Measurements from ENCODE around the gene KRTAP10-4.

KRTAP10-4 gene

DNA sequence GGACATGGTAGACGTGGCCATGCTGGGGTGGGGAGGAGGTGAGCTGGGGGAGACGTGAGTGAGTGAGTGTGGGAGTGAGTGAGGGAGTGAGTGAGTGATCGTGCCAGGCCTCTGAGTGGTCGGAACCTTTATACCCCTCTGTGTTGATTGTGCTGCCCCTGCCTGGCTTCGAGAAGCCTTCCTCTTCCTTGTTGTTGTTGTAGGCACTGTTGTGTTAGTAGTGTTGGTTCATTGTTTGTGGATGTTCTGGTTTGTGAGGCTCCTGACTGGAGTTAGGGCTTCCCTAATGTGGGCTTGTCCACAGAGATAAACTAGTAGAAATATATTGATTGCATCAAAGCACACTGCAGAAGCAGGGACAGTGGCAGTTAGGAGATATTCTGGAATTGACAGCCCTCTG lies 14.8 kb upstream of the KRTAP10-4 start, which contains the start of gene KRTAP10-3:
TSS of gene KRTAP10-3 (minus strand) at position 101 of the 400 bp plus-strand sequence. CDS start at position 21, 80 bp downstream.
- TF ChIP-seq, protein P1, sequence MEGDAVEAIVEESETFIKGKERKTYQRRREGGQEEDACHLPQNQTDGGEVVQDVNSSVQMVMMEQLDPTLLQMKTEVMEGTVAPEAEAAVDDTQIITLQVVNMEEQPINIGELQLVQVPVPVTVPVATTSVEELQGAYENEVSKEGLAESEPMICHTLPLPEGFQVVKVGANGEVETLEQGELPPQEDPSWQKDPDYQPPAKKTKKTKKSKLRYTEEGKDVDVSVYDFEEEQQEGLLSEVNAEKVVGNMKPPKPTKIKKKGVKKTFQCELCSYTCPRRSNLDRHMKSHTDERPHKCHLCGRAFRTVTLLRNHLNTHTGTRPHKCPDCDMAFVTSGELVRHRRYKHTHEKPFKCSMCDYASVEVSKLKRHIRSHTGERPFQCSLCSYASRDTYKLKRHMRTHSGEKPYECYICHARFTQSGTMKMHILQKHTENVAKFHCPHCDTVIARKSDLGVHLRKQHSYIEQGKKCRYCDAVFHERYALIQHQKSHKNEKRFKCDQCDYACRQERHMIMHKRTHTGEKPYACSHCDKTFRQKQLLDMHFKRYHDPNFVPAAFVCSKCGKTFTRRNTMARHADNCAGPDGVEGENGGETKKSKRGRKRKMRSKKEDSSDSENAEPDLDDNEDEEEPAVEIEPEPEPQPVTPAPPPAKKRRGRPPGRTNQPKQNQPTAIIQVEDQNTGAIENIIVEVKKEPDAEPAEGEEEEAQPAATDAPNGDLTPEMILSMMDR (conservative IDR thresholded peaks at IDR 0.05; ENCODE audit: low read depth), result no peak
- ChIA-PET CTCF (interaction anchor here (0.7 kb wide), 1 partner anchor 44 kb away, joined by 3 read pairs; no protein-coding TSS in a partner anchor), POLR2A (ENCODE audit: low non-redundant PET) (no interaction called here)
- no peak for DNase-seq (ENCODE audit: low spot score)
- no peak within 1 kb of the TSS for H3K27ac ChIP-seq

DNA sequence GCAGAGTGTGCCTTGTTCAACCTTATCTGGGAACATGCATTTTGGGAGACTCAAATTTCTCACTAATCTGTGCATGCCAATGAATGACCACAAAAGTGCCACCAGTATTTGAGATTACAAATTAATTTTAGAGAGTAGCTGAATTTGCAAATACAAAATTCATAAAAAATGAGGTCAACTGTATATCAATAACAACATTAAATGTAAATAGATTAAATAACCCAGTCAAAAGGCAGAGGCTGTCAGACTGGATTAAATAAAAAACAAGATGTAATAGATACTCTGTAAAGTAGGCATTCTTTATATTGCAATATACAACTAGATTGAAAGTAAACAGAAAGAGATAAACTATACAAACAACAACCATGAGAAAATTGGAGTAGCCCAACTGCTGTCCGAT lies 9.4 kb upstream of the KRTAP10-4 start:
- TF ChIP-seq, protein P1 (conservative IDR thresholded peaks at IDR 0.05; ENCODE audit: low read depth), result no peak
- DNase-seq (ENCODE audit: low spot score), result no peak
- no peak overlapping the region for H3K27ac ChIP-seq
- CTCF ChIA-PET, result no interaction called here
- POLR2A ChIA-PET (ENCODE audit: low non-redundant PET), result no interaction called here

DNA sequence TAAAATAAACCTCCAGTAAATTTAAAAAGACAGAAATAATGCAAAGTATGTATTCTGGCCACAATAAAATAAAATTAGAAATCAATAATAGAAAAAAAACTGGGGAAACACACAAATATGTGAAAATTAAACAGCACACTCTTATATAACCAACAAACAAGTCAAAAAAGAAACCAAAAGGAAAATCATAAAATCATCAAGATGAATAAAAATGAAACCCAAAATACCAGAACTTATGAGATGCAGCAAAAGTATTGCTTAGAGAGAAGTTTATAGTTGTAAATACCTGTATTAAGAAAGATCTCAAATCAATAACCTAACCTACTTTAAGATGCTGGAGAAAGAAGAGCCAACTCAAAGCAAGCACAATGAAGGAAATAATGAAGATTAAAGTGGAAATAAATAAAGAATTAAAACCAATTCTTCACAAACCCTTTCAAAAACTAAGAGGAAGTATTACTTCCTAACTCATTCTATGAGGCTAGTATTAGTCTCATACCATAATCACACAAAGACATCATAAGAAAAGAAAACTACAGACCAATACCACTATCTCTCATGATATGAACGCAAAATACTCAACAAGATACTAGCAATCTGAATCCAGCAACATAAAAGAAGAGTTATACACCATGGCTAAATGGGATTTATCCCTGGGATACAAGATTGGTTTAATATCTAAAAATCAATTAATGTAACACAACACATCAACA lies 8.5 kb upstream of the KRTAP10-4 start:
- CTCF ChIA-PET, result no interaction called here
- POLR2A ChIA-PET (ENCODE audit: low non-redundant PET), result no interaction called here
- TF ChIP-seq, protein P1 (conservative IDR thresholded peaks at IDR 0.05; ENCODE audit: low read depth), result no peak
- H3K27ac ChIP-seq, result no peak overlapping the region
- no peak for DNase-seq (ENCODE audit: low spot score)

DNA sequence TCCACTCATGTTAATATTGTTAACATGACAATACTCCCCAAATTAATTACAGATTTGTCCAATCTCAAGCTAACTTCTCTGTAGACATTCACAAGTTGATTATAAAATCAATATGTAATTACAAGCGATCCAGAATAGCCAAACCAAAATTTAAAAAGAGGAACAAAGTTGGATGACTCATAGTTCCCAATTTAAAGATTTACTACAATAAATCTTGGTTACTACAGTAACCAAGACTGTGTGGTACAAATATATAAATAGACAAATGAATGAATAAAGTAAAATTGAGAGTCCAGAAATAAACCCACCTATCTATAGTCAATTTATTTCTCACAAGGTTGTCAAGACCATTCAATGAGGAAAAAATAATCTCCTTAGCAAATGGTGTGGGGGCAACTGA lies 7.1 kb upstream of the KRTAP10-4 start:
- ChIA-PET CTCF (no interaction called here), POLR2A (ENCODE audit: low non-redundant PET) (no interaction called here)
- H3K27ac ChIP-seq, result no peak overlapping the region
- no peak for DNase-seq (ENCODE audit: low spot score)
- TF ChIP-seq, protein P1 (conservative IDR thresholded peaks at IDR 0.05; ENCODE audit: low read depth), result no peak

DNA sequence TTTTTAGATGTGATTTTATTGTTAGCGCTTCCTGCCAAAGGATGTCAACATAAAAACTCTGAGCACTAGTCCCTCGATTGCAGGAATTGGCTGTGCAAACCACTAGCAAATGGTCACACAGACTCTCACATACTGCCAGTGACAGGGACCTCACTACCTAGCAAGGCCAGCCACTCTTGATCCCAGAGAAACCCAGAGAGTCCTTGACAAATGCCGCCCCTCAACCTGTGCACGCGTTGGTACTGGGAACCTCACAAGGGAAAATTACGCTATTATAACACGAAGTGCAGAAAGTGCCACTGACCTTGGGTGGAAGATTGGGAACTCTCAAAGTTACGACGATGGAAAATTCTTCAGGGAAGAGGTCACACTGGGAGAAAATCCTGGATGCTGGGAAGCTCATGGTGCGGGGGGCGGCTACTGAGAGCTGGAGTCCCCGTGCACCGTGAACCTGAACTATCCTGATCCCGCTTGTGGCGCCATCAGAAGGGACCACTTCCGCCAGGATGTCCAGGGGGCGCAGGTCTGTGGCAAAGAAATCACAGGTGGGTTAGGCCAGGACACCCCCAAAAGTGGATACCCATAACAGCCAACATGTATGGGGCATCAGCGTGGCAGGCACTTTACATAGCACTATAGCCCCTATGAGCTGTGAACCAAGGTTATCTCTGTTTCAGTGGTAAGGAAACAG lies 5.9 kb upstream of the KRTAP10-4 start:
- CTCF ChIA-PET, result no interaction called here
- TF ChIP-seq, protein P1 (conservative IDR thresholded peaks at IDR 0.05; ENCODE audit: low read depth), result no peak
- H3K27ac ChIP-seq, result no peak overlapping the region
- no peak for DNase-seq (ENCODE audit: low spot score)
- POLR2A ChIA-PET (ENCODE audit: low non-redundant PET), result no interaction called here

DNA sequence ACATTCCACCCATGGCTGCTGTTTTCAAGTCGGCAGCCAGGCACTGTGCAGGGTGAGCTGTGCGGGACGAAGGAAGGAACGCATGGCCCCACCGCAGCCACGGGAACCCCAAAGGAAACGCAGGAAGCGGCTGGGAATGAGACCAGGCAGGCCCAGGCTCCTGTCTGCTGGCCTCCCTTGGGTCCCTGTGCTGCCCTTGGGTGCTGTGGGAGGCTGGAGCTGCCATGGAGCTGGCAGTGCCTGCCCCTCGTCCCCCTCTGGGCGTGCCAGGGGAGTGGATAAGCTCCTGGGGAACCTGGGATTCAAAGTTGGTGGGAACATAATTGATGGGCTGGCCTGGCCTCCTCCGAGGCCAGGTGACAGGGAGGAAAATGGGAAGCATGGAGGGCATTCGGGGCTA lies 5.3 kb upstream of the KRTAP10-4 start:
- POLR2A ChIA-PET (ENCODE audit: low non-redundant PET), result no interaction called here
- TF ChIP-seq, protein P1 (conservative IDR thresholded peaks at IDR 0.05; ENCODE audit: low read depth), result no peak
- CTCF ChIA-PET, result no interaction called here

More for the DNA sequence above, 5.3 kb upstream of the KRTAP10-4 start:
- H3K27ac ChIP-seq, result no peak overlapping the region
- no peak for DNase-seq (ENCODE audit: low spot score)
